ENCODE measurements around the gene TAGAP. TPM values are rescaled to one million over a fixed set of nuclear protein-coding genes. Genes with fewer than 3 reads are reported as not detected.

The TAGAP gene
- total and polyA plus RNA-seq, 2 donors (not counting 3 experiments of a cell fraction or from before 2014, with no cell fraction given) = not detected

GRCh38 chr6:159039885-159040258, 4.9 kb downstream of the TAGAP start:
- intact Hi-C loops (cut with micrococcal nuclease) = no loop called here
- H3K9ac ChIP-seq (replicated peaks; ENCODE audit: extremely low read depth, insufficient read depth, low read length) = no peak overlapping the region

More at GRCh38 chr6:159039885-159040258, 4.9 kb downstream of the TAGAP start:
- Histone ChIP-seq H2AFZ (ENCODE audit: low read depth, low read length) (no peak overlapping the region), H3K9me3 (replicated peaks; ENCODE audit: control insufficient read depth, insufficient read depth, low read length) (no peaks in the 10 kb centered on the region), H3K36me3 (ENCODE audit: control insufficient read depth in 2 of 2, extremely low read depth in 1 of 2, insufficient read depth in 2 of 2, low read length in 2 of 2) (no peaks in the 10 kb centered on the region), H3K27me3 (ENCODE audit: control insufficient read depth in 2 of 2, insufficient read depth in 2 of 2, low read length in 2 of 2) (peaks cover 6% of the 10 kb centered on the region in 2 experiments), H3K4me2 (ENCODE audit: insufficient read depth, low read length) (no peak overlapping the region), H3K79me2 (ENCODE audit: control insufficient read depth, insufficient read depth, low read length) (no peaks in the 10 kb centered on the region), H3K27ac (ENCODE audit: insufficient read depth, low read depth, low read length) (no peak overlapping the region), H4K20me1 (replicated peaks; ENCODE audit: control insufficient read depth, extremely low read depth, insufficient read depth, low read length) (no peaks in the 10 kb centered on the region), H3K4me3 (replicated peaks in 1 of 3; ENCODE audit: insufficient read depth in 1 of 3, low read depth in 1 of 3, low read length in 3 of 3) (no peak overlapping the region), H3K9me1 (replicated peaks; ENCODE audit: control insufficient read depth, extremely low read depth, insufficient read depth, low read length) (no peaks in the 10 kb centered on the region), H3K4me1 (ENCODE audit: control insufficient read depth, extremely low read depth, insufficient read depth, low read length) (no peaks in the 10 kb centered on the region)
- no peak for FAIRE-seq
- dilution Hi-C loops (cut with MboI; ENCODE audit: extremely low pct_ligation_motif_present, low sequenced_read_pairs) = no loop called here
- TF ChIP-seq POLR2AphosphoS5 (IDR thresholded peaks at IDR 0.05; ENCODE audit: insufficient read depth, low read depth, low read length) (no peak), MYC (IDR thresholded peaks at IDR 0.05; ENCODE audit: low read depth, low read length) (no peak), MAX (IDR thresholded peaks at IDR 0.05; ENCODE audit: insufficient read depth, insufficient read length) (no peak), CTCF (IDR thresholded peaks at IDR 0.05; ENCODE audit: extremely low read depth in 1 of 2, insufficient read depth in 1 of 2, low read depth in 1 of 2, low read length in 2 of 2) (no peak), EZH2 (IDR thresholded peaks at IDR 0.05; ENCODE audit: borderline replicate concordance, low read depth, low read length, severe bottlenecking) (no peak), JUN (IDR thresholded peaks at IDR 0.05; ENCODE audit: borderline replicate concordance, insufficient read depth, insufficient read length, low read depth) (no peak), FOS (IDR thresholded peaks at IDR 0.05; ENCODE audit: borderline replicate concordance, insufficient read depth, low read length) (no peak), GATA2 (IDR thresholded peaks at IDR 0.05; ENCODE audit: insufficient read depth, insufficient read length, low read depth, low read length) (no peak)
- no TSS peak for BruUV-seq (replicated peaks)
- DNase-seq (ENCODE audit: low read depth, low spot score) = no peak
- CTCF ChIA-PET = interaction anchor here (2.3 kb wide), 1 partner anchor 94 kb away, joined by 10 read pairs; no protein-coding TSS in a partner anchor
- POLR2A ChIA-PET = no interaction called here
